ENCODE results near the gene F8. TPM values are rescaled to one million over a fixed set of nuclear protein-coding genes. Genes with fewer than 3 reads are reported as not detected.

F8 gene
- 10 to 100 TPM; 13.2 to 39.1 TPM for total RNA-seq

- Histone ChIP-seq H3K36me3 (no peaks in the 10 kb centered on the region), H3K4me3 (no peak within 1 kb of the TSS), H3K9me3 (no peaks in the 10 kb centered on the region), H3K4me1 (replicated peaks) (no peaks in the 10 kb centered on the region), H3K27me3 (replicated peaks; ENCODE audit: insufficient read depth) (no peaks in the 10 kb centered on the region), H3K27ac (no peak within 1 kb of the TSS)
- DNase-seq (ENCODE audit: low spot score): no peak
- intact Hi-C loops (cut with DNase I): no loop called here
- 14% methylated on average over 1 of the region's 1 CpG for WGBS
- no peak for TF ChIP-seq CTCF (IDR thresholded peaks at IDR 0.05)
- TF ChIP-seq POLR2AphosphoS5 (IDR thresholded peaks at IDR 0.05): no peak
- TF ChIP-seq POLR2A (IDR thresholded peaks at IDR 0.05): no peak
These were observed at the start of gene F8 for GRCh38 chrX:155022585-155022984. F8 (minus strand) TSS chrX:155022723; CDS start chrX:155022552, 171 bp downstream.

GRCh38 chrX:155071694-155072280 is 49.3 kb upstream of the F8 start:
- WGBS: 1% methylated on average over 20 of the region's 25 CpGs

GRCh38 chrX:155070975-155071693 is 48.6 kb upstream of the F8 start, which contains the start of the genes BRCC3, CMC4 and MTCP1:
BRCC3 (plus strand) TSS chrX:155071508; CDS start chrX:155071528, 20 bp downstream.
CMC4 (minus strand) TSS chrX:155071136; CDS start chrX:155064023, 7,113 bp downstream.
MTCP1 (minus strand) TSS chrX:155071136; CDS start chrX:155066010, 5,126 bp downstream.
- Histone ChIP-seq H3K4me3 (peak within 1 kb of the TSS; percentile 47 to 54), H3K27me3 (replicated peaks; ENCODE audit: insufficient read depth) (no peaks in the 10 kb centered on the region), H3K36me3 (no peaks in the 10 kb centered on the region), H3K4me1 (replicated peaks) (no peaks in the 10 kb centered on the region), H3K9me3 (no peaks in the 10 kb centered on the region), H3K27ac (peak within 1 kb of the TSS; percentile 82 to 84)
- TF ChIP-seq POLR2A (IDR thresholded peaks at IDR 0.05) (peak; percentile 65), CTCF (IDR thresholded peaks at IDR 0.05) (no peak), POLR2AphosphoS5 (IDR thresholded peaks at IDR 0.05) (peak; percentile 64)
- DNase-seq (ENCODE audit: low spot score): peak; percentile 73
- intact Hi-C loops (cut with DNase I): loop anchor here (5.0 kb wide), 1 partner anchor 89 kb away; no protein-coding TSS in a partner anchor
- under 1% methylated on average over 17 of the region's 81 CpGs for WGBS

More at GRCh38 chrX:155071694-155072280, 49.3 kb upstream of the F8 start:
- Histone ChIP-seq H3K9me3 (no peaks in the 10 kb centered on the region), H3K27me3 (replicated peaks; ENCODE audit: insufficient read depth) (no peaks in the 10 kb centered on the region), H3K4me1 (replicated peaks) (no peaks in the 10 kb centered on the region), H3K36me3 (no peaks in the 10 kb centered on the region), H3K27ac (peak overlapping the region; percentile 69 to 70), H3K4me3 (peak overlapping the region; percentile 43 to 54)
- no peak for DNase-seq (ENCODE audit: low spot score)
- TF ChIP-seq CTCF (IDR thresholded peaks at IDR 0.05) (no peak), POLR2A (IDR thresholded peaks at IDR 0.05) (no peak), POLR2AphosphoS5 (IDR thresholded peaks at IDR 0.05) (no peak)
- intact Hi-C loops (cut with DNase I): loop anchor here (5.0 kb wide), 1 partner anchor 89 kb away; no protein-coding TSS in a partner anchor

- 0% methylated on average over 14 of the region's 16 CpGs for WGBS
- intact Hi-C loops (cut with DNase I): loop anchor here (5.0 kb wide), 1 partner anchor 88 kb away; no protein-coding TSS in a partner anchor
- no peaks in the 10 kb centered on the region for H3K4me1 ChIP-seq (replicated peaks)
These were observed 48.1 kb upstream of the F8 start for GRCh38 chrX:155070663-155070974.

More at GRCh38 chrX:155070663-155070974, 48.1 kb upstream of the F8 start:
- Histone ChIP-seq H3K4me3 (peak overlapping the region; percentile 47 to 51), H3K27me3 (replicated peaks; ENCODE audit: insufficient read depth) (no peaks in the 10 kb centered on the region), H3K36me3 (no peaks in the 10 kb centered on the region), H3K9me3 (no peaks in the 10 kb centered on the region), H3K27ac (peak overlapping the region; percentile 82 to 84)
- no peak for DNase-seq (ENCODE audit: low spot score)
- TF ChIP-seq POLR2AphosphoS5 (IDR thresholded peaks at IDR 0.05): no peak
- TF ChIP-seq POLR2A (IDR thresholded peaks at IDR 0.05): no peak
- TF ChIP-seq CTCF (IDR thresholded peaks at IDR 0.05): no peak
